Epithelial cell of esophagus (primary cell): ENCODE results near the gene PPP1R3G.

ENCODE experiments used
- DNase-seq: peaks from one replicate; pipeline ENCODE4 v3.0.0; 2010; ENCODE audit warnings: low read depth
- H3K4me3 ChIP-seq: 2 replicates; pipeline ENCODE4 v1.5.1; 2011; ENCODE audit warnings: mild to moderate bottlenecking, low read length, control low read depth
- TF ChIP-seq, protein P1 (sequence below): IDR thresholded peaks from 2 replicates; pipeline ENCODE4 v1.5.1; 2011; ENCODE audit warnings: low read depth, mild to moderate bottlenecking, low read length, control low read depth, inconsistent platforms; ENCODE audit not compliant: insufficient read depth; ENCODE audit errors: missing control alignments

Gene PPP1R3G

DNA sequence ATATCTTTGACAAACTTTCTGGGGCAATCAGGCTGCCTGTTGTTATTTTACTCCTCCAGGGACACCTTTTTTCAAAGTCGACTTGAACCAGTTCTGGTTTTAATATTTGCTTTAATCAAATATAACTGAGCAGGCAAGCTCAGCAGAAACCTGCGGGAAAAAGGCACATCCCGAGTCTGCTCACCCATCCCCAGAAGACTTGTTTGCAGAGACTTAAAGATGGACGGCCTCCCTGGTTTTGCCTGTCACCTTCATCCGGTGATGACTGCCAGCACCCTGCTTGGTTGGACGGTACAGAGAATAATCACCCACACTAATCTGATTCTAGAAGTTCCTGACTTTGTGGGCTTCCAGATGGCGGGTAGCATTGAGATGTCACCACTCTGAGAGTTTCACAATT is 36.8 kb downstream of the PPP1R3G start:
- TF ChIP-seq, protein P1, sequence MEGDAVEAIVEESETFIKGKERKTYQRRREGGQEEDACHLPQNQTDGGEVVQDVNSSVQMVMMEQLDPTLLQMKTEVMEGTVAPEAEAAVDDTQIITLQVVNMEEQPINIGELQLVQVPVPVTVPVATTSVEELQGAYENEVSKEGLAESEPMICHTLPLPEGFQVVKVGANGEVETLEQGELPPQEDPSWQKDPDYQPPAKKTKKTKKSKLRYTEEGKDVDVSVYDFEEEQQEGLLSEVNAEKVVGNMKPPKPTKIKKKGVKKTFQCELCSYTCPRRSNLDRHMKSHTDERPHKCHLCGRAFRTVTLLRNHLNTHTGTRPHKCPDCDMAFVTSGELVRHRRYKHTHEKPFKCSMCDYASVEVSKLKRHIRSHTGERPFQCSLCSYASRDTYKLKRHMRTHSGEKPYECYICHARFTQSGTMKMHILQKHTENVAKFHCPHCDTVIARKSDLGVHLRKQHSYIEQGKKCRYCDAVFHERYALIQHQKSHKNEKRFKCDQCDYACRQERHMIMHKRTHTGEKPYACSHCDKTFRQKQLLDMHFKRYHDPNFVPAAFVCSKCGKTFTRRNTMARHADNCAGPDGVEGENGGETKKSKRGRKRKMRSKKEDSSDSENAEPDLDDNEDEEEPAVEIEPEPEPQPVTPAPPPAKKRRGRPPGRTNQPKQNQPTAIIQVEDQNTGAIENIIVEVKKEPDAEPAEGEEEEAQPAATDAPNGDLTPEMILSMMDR, result no peak

DNA sequence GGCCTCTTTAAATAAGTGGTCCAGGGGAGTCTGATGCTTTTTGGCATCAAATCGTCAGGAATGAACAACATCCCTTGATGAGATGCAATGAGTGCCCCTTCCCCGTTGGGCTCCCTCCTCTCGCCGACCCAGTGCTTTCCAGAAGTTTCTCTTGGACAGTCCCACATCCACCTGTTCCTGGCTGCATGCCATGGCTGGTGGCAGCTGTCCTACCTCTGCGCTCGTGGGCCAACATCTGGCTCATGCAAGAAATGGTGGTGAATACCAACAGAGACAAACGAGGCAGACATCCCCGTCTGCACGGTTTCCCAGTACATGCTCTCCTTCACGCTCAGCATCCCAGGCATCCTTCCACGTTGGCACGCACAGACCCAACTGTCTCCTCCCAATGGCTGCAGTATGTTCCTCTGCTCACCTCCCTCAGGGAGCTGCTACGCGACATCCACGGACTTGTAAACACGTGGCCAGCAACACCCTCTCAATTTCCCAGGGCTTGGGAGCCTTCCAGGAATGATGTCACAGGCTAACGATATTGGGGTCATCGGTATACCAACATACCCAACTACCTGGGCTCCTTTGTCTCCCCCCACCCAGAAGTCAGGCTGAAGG is 37.5 kb downstream of the PPP1R3G start:
- TF ChIP-seq, protein P1, result no peak
- no peak for DNase-seq
- no peak overlapping the region for H3K4me3 ChIP-seq

More for the DNA sequence above, 36.8 kb downstream of the PPP1R3G start:
- no peak overlapping the region for H3K4me3 ChIP-seq
- no peak for DNase-seq

DNA sequence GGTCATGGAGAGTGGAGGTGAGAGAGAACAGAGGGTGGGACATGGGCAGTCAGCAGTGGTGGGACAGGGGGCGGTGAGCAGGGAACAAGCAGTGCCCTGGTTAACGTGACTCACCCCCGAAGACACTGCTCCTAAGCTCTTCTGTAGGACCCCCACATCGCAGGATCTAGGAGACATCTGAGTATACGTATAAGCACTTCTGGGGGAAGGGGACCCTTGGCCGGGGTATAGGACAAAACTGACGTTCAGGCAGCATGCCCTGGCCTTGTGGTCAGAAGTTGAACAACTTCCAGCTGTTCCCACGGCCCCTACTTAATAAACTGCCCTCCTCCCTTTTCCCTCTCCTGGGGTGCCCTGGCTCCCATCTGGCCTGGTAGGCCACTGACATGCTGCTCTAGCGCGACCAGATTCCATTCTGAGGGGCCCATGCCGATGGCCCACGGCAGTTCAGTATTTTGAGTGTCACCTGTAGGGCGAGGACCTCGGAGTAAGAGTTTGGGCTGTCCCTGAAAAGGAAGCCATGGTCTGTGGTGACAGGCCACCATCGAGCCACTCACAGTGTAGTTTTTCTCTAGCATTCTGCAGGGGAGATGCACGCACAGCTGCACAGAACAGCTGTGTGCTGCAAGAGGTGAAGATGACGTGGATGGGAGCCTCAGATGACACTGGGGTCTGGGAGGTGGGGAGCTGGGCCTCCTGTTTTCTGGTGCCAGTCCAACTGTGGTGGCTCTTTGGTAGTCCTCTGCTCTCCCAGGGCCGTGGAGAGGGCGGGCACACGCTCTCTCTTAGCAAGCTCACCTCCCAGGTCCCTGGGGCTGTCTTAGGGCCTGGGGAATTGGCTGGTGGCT is 38.4 kb downstream of the PPP1R3G start:
- no peak for DNase-seq
- H3K4me3 ChIP-seq, result no peak overlapping the region
- TF ChIP-seq, protein P1, result no peak

DNA sequence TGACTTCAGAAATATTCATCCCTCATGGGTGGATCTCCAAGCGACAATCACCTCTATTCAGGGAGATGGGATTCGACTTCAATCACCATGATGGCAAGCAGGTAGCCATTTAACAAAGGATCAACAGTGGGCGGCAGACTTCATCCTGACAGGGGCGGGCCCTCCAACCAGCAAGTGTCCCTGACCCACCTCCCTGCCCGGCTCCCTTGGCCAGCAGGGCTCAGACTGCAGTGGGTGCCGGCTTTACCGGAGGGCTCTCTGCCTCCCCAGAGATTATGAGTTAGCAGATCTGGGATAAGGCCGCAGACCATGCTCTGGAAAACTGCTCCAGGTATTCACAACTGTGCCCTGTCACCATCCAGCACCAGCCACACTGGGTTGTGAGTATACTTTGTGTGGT is 39.4 kb downstream of the PPP1R3G start:
- H3K4me3 ChIP-seq, result no peak overlapping the region
- no peak for DNase-seq
- TF ChIP-seq, protein P1, result no peak

DNA sequence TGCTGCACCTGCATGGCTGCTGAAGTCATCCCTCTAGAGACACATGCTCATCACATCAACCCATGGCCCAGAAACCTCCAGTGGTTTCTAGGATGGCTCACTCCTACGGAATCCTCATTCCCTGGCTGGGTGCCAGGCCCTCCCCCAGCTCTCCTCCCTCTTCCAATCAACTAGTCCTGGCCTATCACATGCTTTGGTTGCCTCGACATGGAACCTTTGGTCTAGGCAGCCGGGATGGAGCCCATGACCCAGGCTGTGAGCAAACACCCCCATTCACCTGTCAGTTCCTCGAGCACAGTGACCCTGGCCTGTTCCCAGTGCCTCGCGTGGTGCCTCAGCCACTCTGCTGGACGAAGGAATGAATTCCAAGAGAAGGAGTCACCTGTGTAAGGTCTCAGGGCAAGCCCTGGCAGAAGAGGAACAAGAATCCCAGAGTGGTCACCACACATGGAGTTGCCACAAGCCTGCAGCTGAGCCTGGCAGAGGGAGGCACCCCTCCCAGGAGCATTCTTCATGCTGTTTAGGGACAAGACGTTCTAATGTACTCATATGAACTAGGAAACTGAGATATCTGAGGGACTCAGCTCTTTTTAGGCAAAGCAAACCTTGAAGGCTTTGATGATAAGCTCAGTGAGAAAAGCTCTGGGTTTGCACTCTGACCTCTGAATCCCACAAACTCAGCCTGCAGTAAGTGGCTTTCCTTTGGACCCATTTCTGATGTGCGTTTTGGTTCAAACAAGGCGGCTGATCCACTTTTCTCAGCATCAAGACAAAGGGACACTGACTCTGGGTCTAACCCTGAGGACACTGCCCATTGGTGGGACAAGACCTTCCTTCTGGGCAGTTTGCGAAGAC is 40.2 kb downstream of the PPP1R3G start:
- peak; percentile 91 for DNase-seq
- H3K4me3 ChIP-seq, result no peak overlapping the region
- TF ChIP-seq, protein P1, result no peak

DNA sequence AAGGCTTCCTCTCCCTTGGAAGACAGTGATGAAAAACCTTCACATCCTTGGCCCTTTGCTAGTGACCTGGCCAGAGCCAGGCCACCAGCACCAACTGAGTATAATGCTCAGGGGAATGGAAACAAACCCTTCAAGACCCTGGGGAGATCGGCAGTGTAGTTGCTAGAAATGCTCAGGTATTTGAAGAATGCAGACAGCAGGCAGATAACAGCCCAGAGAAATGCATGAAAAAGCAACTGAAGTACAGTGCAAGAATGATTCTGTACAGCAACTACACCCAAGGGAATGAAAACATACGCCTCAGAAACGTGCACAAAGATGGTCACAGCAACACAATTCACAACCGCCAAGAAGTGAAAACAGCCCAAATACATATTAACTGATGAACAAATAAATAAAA is 41.1 kb downstream of the PPP1R3G start:
- no peak overlapping the region for H3K4me3 ChIP-seq
- no peak for DNase-seq
- TF ChIP-seq, protein P1, result no peak
